ENCODE results near the gene EIF2B2. TPM values are rescaled to one million over a fixed set of nuclear protein-coding genes. Genes with fewer than 3 reads are reported as not detected.

The EIF2B2 gene
- total and polyA plus RNA-seq, 7 donors: 25.2 to 45.5 (median 35.3) TPM

GRCh38 chr14:75044322-75044721 lies 41.6 kb downstream of the EIF2B2 start:
- H3K4me3 ChIP-seq: peak overlapping the region in 1 of 4 donors; percentile 2
- H3K27me3 ChIP-seq: no peaks in the 10 kb centered on the region
- H3K4me1 ChIP-seq: peaks cover 0 to 25% (median 15%) of the 10 kb centered on the region in 4 donors
- TF ChIP-seq POLR2AphosphoS5 (IDR thresholded peaks at IDR 0.05) (no peak), EP300 (IDR thresholded peaks at IDR 0.05) (no peak), POLR2A (IDR thresholded peaks at IDR 0.05) (no peak), CTCF (IDR thresholded peaks at IDR 0.05) (no peak)
- DNase-seq: no peak
- H3K9me3 ChIP-seq: no peaks in the 10 kb centered on the region
- peaks cover 0 to 34% (median 0%) of the 10 kb centered on the region in 4 donors for H3K36me3 ChIP-seq
- H3K27ac ChIP-seq: peak overlapping the region in 1 of 4 donors; percentile 43
- 8 to 10% methylated on average over 2 of the region's 2 CpGs for WGBS, 2 donors
- intact Hi-C loops (cut with DNase I): no loop called here

- no peaks in the 10 kb centered on the region for H3K9me3 ChIP-seq
- 43 to 69% methylated on average over 8 of the region's 8 CpGs for WGBS, 2 donors
- DNase-seq: no peak
- peak overlapping the region in 1 of 4 donors; percentile 2 for H3K4me3 ChIP-seq
- intact Hi-C loops (cut with DNase I): loop anchor here (5.0 kb wide), 1 partner anchor 38 kb away; no protein-coding TSS in a partner anchor
- H3K27me3 ChIP-seq: no peaks in the 10 kb centered on the region
- H3K36me3 ChIP-seq: peaks cover 0 to 29% (median 0%) of the 10 kb centered on the region in 4 donors
- H3K27ac ChIP-seq: peak overlapping the region in 1 of 4 donors; percentile 43
- H3K4me1 ChIP-seq: peaks cover 0 to 30% (median 17%) of the 10 kb centered on the region in 4 donors
- no peak for TF ChIP-seq POLR2AphosphoS5 (IDR thresholded peaks at IDR 0.05)
- TF ChIP-seq POLR2A (IDR thresholded peaks at IDR 0.05): no peak
- TF ChIP-seq CTCF (IDR thresholded peaks at IDR 0.05): no peak
- no peak for TF ChIP-seq EP300 (IDR thresholded peaks at IDR 0.05)
Observed at GRCh38 chr14:75044752-75045151, 42.0 kb downstream of the EIF2B2 start.

- peaks cover 0 to 18% (median 0%) of the 10 kb centered on the region in 4 donors for H3K36me3 ChIP-seq
- no peaks in the 10 kb centered on the region for H3K27me3 ChIP-seq
- DNase-seq: no peak
- no peak overlapping the region for H3K27ac ChIP-seq
- H3K4me3 ChIP-seq: no peak overlapping the region
- TF ChIP-seq POLR2A (IDR thresholded peaks at IDR 0.05) (no peak), POLR2AphosphoS5 (IDR thresholded peaks at IDR 0.05) (no peak), EP300 (IDR thresholded peaks at IDR 0.05) (no peak), CTCF (IDR thresholded peaks at IDR 0.05) (no peak)
- peaks cover 0 to 42% (median 26%) of the 10 kb centered on the region in 4 donors for H3K4me1 ChIP-seq
- no peaks in the 10 kb centered on the region for H3K9me3 ChIP-seq
- intact Hi-C loops (cut with DNase I): loop anchor here (5.0 kb wide), 1 partner anchor 36 kb away; no protein-coding TSS in a partner anchor
- WGBS, 2 donors: 96 to 99% methylated on average over 5 of the region's 5 CpGs
Observed at GRCh38 chr14:75046275-75046674, 43.6 kb downstream of the EIF2B2 start.

GRCh38 chr14:75046899-75047298 lies 44.2 kb downstream of the EIF2B2 start:
- no peak overlapping the region for H3K27ac ChIP-seq
- no peaks in the 10 kb centered on the region for H3K27me3 ChIP-seq
- H3K4me3 ChIP-seq: no peak overlapping the region
- DNase-seq: no peak
- peaks cover 0 to 12% (median 0%) of the 10 kb centered on the region in 4 donors for H3K36me3 ChIP-seq
- intact Hi-C loops (cut with DNase I): loop anchor here (5.0 kb wide), 1 partner anchor 35 kb away; no protein-coding TSS in a partner anchor
- peaks cover 0 to 47% (median 29%) of the 10 kb centered on the region in 4 donors for H3K4me1 ChIP-seq
- WGBS, 2 donors: 78 to 82% methylated on average over 3 of the region's 3 CpGs
- TF ChIP-seq CTCF (IDR thresholded peaks at IDR 0.05) (no peak), EP300 (IDR thresholded peaks at IDR 0.05) (no peak), POLR2AphosphoS5 (IDR thresholded peaks at IDR 0.05) (no peak), POLR2A (IDR thresholded peaks at IDR 0.05) (no peak)
- H3K9me3 ChIP-seq: no peaks in the 10 kb centered on the region
